CD1c-positive myeloid dendritic cell (primary cell): ENCODE measurements around the gene ATP8B3.
A peak's percentile ranks its signal among the peaks of the same experiment; 100 is the strongest.

Experiments
- DNase-seq: peaks from one replicate; pipeline ENCODE4 v3.0.0-alpha.2; 2016; ENCODE audit errors: extremely low spot score

Gene ATP8B3, protein sequence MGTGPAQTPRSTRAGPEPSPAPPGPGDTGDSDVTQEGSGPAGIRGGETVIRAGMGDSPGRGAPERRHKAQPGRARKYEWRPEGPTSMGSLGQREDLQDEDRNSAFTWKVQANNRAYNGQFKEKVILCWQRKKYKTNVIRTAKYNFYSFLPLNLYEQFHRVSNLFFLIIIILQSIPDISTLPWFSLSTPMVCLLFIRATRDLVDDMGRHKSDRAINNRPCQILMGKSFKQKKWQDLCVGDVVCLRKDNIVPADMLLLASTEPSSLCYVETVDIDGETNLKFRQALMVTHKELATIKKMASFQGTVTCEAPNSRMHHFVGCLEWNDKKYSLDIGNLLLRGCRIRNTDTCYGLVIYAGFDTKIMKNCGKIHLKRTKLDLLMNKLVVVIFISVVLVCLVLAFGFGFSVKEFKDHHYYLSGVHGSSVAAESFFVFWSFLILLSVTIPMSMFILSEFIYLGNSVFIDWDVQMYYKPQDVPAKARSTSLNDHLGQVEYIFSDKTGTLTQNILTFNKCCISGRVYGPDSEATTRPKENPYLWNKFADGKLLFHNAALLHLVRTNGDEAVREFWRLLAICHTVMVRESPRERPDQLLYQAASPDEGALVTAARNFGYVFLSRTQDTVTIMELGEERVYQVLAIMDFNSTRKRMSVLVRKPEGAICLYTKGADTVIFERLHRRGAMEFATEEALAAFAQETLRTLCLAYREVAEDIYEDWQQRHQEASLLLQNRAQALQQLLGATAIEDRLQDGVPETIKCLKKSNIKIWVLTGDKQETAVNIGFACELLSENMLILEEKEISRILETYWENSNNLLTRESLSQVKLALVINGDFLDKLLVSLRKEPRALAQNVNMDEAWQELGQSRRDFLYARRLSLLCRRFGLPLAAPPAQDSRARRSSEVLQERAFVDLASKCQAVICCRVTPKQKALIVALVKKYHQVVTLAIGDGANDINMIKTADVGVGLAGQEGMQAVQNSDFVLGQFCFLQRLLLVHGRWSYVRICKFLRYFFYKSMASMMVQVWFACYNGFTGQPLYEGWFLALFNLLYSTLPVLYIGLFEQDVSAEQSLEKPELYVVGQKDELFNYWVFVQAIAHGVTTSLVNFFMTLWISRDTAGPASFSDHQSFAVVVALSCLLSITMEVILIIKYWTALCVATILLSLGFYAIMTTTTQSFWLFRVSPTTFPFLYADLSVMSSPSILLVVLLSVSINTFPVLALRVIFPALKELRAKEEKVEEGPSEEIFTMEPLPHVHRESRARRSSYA (N-terminal part only)

DNA sequence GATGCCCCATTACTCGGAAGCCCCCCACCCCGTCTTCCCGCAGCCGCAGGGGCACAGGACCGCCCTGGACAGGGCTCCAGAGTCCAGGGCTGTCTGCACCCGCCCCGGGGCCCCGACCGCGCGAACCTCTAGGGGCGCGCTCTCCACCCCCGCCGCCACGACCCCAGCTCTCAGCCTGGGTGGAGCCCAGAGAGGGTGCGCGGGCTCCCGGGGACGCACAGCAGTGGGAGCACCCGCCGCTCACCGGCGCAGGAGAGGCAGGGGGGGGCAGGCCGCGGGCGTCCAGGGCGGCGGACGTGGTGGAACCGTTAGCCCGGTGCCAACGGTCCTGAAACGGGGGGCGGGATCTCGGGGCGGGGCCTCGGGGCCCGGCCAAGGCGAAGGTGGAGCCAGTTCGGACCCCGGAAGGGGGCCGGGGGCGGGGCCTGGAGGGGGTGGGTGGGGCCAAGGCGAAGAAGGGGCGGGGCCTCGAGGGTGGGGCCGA lies at the start of gene ATP8B3:
ATP8B3 (minus strand) TSS at position 335 of the 484 bp plus-strand sequence. CDS start 540 bp downstream, outside the sequence.
- no peak for DNase-seq

DNA sequence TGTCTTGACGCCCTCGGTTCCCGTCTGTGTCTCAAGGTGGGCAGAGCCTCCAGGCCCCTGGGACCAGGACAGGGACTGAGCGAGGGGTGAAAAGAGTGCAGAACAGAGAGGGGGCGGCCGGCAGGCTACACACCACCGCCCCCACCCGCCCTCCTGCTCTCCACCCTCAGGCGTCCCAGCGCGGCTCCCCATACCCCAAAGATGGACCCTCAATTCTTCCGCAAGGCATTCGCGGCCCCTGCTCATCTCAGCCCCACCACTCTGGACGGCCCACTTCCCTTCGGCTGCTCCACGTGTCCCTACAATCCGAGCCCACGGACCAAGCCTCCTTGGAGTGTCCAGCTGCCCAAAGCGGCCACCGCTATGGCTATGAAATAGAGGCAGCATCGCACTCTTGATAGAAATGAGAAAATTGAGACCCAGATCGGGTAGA lies 49.5 kb upstream of the ATP8B3 start:
- DNase-seq, result peak; percentile 39

DNA sequence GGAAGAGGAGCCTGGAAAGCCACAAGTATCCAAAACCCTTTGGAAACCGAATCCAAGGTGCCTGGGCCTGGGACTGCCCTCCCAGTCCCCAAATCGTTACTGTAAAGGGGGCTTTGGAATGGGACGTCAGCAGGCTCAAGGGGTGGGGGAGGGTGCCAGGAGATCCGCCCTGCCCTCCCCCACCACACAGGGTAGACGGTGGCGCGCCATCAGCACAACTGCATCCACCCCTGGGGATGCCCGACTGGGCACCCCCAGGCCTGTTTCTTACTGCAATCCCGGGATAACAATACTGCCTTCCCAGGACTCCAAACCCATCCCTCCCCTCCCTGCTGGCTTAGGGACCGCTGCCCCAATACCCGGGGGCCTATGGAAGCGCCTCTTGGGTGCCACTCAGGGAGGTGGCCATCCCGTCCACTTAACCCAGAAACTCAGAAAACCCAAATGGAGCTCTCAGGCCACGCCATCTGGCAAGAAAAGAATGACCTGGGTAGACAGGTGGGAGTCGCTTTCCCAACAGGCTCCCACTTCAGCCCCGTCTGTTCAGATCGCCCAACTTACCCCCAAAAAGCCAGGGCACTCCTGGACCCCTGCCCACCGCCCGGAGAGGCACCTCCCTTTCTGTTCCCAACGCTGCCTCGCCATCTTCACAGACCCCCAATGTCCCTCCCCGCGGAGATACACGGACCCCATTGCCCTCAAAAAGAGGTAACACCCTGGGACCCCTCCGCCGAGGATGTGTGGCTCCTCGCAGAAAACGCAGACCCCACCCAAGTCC lies 48.9 kb upstream of the ATP8B3 start:
- DNase-seq, result no peak

- peak; percentile 84 for DNase-seq
These were observed 48.1 kb upstream of the ATP8B3 start for GRCh38 chr19:1860042-1860775.

DNA sequence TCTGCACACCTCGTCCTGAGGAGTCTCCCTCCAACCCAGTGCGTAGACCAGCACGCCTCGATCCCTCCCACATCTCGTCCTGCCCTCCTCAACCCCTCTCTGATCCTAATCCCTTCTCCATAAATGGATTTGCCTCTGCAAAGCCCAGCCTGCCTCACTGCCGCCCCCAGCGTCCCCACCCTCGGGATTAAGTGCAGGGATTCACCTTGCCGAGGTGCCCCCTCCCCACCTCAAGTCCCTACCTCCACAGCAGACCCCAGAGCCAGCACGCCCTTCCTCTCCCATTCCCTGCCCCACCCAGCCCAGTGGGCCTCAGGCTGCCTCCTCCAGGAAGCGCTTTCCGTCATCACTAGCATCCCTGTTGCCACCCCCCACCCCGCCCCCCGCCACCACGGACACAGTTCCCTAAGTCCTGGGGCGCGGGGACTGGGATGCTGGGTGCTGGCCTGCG lies 47.3 kb upstream of the ATP8B3 start:
- no peak for DNase-seq

DNA sequence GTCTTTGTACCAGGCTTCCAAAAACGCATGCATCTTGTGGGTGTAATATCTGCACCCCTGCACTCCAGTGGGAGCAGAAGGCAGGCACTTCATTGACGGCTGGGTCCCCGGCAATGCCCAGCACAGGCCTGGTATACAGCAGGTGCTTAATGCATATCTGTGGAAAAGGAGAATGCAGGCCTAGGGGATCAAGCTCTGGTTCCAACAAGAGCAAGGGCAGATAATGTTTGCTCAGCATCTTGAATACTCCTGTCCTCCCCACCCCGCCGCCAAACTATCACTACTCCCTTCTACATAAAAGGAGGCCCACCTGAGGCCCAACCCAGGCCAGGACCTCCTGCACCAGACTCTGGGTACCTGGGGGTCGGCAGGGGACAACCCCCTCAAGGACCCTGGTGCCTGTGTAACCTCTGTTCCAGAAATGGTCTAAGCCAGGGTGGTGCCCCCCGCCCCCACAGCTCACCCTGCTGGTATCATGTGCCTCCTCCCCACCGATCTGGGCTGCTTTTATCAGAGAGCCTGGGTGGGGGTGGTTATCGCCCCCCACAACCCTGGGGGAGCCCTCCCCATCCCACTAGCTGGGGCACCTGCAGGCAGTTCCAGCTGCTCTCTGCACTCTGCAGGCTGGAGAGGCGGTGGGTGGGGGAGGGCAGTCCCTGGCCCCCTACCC lies 46.5 kb upstream of the ATP8B3 start:
- no peak for DNase-seq

GRCh38 chr19:1857648-1858326 lies 45.7 kb upstream of the ATP8B3 start:
- DNase-seq, result peak; percentile 75

GRCh38 chr19:1856698-1857603 lies 44.9 kb upstream of the ATP8B3 start:
- DNase-seq, result peak; percentile 93

DNA sequence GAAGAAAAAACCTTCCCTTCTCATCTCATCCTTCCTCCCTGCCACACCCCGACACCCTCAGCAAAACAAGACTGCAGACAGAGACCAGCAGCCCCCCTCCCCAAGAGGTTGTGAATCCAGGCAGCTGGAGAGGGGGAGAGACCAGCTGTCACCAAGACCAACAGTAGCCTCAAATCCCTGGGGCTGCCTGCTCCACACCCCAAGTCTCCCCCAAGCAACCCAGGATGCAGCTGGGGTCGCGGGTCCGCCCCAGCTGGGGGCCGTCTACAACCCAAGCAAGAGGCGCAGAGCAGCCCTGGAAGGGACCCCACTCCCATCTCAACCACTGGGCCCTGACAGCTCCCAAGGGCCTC lies 44.2 kb upstream of the ATP8B3 start:
- no peak for DNase-seq

DNA sequence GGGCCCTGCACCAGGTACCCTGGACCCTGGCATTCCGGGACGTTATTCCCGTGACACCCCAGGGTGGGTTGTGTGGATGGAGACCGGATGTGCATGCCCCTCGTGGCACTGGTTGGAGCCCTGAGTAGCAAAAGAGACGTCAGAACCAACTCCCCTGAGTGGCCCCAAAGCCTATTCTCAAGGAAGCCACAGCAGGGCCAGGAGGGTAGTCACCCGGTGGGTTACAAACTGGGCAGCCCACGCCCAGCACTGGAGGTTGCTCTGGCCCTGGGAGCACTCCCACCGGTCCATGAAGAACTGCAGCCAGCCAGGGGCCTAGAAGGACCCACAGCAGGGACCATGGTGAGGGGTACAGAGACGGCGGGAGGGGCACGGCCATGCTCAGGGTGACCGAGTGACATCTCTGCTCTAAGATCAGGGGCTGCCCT lies 43.8 kb upstream of the ATP8B3 start:
- peak; percentile 34 for DNase-seq

DNA sequence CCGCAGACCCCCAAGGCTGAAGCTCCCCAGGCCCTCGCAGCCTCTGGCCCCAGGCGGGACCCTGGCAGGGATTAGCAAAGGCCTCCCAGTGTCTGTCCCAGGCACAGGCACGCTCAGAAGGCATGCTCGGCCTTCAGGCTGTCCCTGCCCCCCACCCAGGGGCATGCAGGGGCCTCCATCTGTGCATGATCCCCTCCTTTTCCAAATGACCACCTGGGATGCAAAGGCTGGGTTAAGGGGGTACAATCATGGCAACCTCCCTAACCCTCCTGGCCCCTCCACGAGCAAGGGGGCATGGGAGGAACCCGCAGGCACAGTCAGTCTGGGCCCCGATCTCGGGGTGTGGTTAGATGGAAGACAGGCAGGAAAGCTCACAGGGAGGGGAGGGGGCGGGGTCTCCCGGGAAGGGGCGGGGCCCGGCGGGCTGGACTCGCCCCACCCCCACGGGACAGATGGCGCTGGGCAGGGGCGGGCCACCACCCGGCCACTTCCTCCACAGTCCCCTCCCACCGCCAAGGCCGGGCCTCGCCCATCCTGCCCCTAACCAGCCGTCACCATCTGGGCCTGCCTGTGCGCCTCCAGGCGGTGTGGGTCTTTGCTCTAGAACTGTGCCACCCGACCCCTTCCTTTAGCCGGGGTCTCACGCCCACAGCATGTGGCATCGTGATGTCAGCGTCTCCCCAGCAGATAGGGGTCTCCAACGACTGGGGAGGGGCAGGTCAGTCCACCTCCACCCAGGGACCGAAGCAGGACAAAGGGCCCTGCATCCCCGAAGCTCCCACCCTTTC lies 43.2 kb upstream of the ATP8B3 start:
- peak; percentile 92 for DNase-seq

- no peak for DNase-seq
These were observed 42.5 kb upstream of the ATP8B3 start for GRCh38 chr19:1854542-1855039.

- no peak for DNase-seq
These were observed 42.0 kb upstream of the ATP8B3 start for GRCh38 chr19:1854039-1854541.

GRCh38 chr19:1853295-1854038 lies 41.4 kb upstream of the ATP8B3 start:
- peak; percentile 91 for DNase-seq

- DNase-seq, result no peak
These were observed 40.6 kb upstream of the ATP8B3 start for GRCh38 chr19:1852581-1853128.
